Ovary (tissue), 3 donors: ENCODE measurements around the gene NPAT.

Experiments
- CTCF ChIP-seq, 3 donors: fragments of 450-650 bp in 2 of 3; fragments of 200-600 bp in 1 of 3; IDR thresholded peaks; one replicate each; pipeline versions ENCODE4 v1.5.1 to v1.8.0; 2016 to 2022; ENCODE audit warnings: antibody characterized with exemption in 3 of 3, mild to moderate bottlenecking in 1 of 3
- EP300 ChIP-seq: sonication (generic); formaldehyde crosslinking; IDR thresholded peaks from one replicate; pipeline ENCODE4 v1.6.1; 2017; ENCODE audit warnings: antibody characterized with exemption
- POLR2A ChIP-seq: fragments of 450-650 bp; IDR thresholded peaks from one replicate; pipeline ENCODE4 v1.6.1; 2017; ENCODE audit warnings: antibody characterized with exemption, mild to moderate bottlenecking, moderate library complexity
- donor health status: DM: no; HTN: no; CAD: no.

GRCh38 chr11:108218455-108218854 lies 4.0 kb downstream of the NPAT start:
- TF ChIP-seq CTCF (IDR thresholded peaks at IDR 0.05): no peak
- TF ChIP-seq POLR2A: no peak
- no peak for TF ChIP-seq EP300
